ENCODE data around the gene NDUFB3.

NDUFB3 gene

GRCh38 chr2:201100497-201100896 is 28.7 kb downstream of the NDUFB3 start:
- TF ChIP-seq CTCF (IDR thresholded peaks at IDR 0.05; ENCODE audit: low read depth, low read length): no peak
- DNase-seq (ENCODE audit: extremely low read depth, low read depth): no peak

- no peak for DNase-seq (ENCODE audit: extremely low read depth, low read depth)
- no peak for TF ChIP-seq CTCF (IDR thresholded peaks at IDR 0.05; ENCODE audit: low read depth, low read length)
Observed at GRCh38 chr2:201105759-201106158, 34.0 kb downstream of the NDUFB3 start.

- no peak for DNase-seq (ENCODE audit: extremely low read depth, low read depth)
- no peak for TF ChIP-seq CTCF (IDR thresholded peaks at IDR 0.05; ENCODE audit: low read depth, low read length)
Observed at GRCh38 chr2:201107624-201108023, 35.8 kb downstream of the NDUFB3 start.

GRCh38 chr2:201108341-201108740 is 36.5 kb downstream of the NDUFB3 start:
- TF ChIP-seq CTCF (IDR thresholded peaks at IDR 0.05; ENCODE audit: low read depth, low read length): no peak
- no peak for DNase-seq (ENCODE audit: extremely low read depth, low read depth)

- no peak for DNase-seq (ENCODE audit: extremely low read depth, low read depth)
- no peak for TF ChIP-seq CTCF (IDR thresholded peaks at IDR 0.05; ENCODE audit: low read depth, low read length)
Observed at GRCh38 chr2:201109186-201109585, 37.4 kb downstream of the NDUFB3 start.

- no peak for DNase-seq (ENCODE audit: extremely low read depth, low read depth)
- TF ChIP-seq CTCF (IDR thresholded peaks at IDR 0.05; ENCODE audit: low read depth, low read length): no peak
Observed at GRCh38 chr2:201110615-201111014, 38.8 kb downstream of the NDUFB3 start.

GRCh38 chr2:201111096-201111495 is 39.3 kb downstream of the NDUFB3 start:
- TF ChIP-seq CTCF (IDR thresholded peaks at IDR 0.05; ENCODE audit: low read depth, low read length): no peak

More at GRCh38 chr2:201111096-201111495, 39.3 kb downstream of the NDUFB3 start:
- no peak for DNase-seq (ENCODE audit: extremely low read depth, low read depth)

All from AG09319 (cell line).